MM.1S (cell line): Measurements from ENCODE around the gene CEP164.

Source experiments
- DNase-seq: peaks from one replicate; pipeline ENCODE4 v3.0.0-alpha.2; 2015
- H2AFZ ChIP-seq: fragments of 300-600 bp; sonication (generic); 2 replicates; pipeline ENCODE4 v1.6.0; 2016; ENCODE audit warnings: antibody characterized with exemption, low read length
- H3F3A ChIP-seq: fragments of 300-600 bp; sonication (generic); 2 replicates; pipeline ENCODE4 v1.6.1; 2016; ENCODE audit warnings: mild to moderate bottlenecking, antibody characterized with exemption, low read length, moderate library complexity, mixed read lengths; ENCODE audit not compliant: insufficient read depth
- H3K27ac ChIP-seq: fragments of 300-600 bp; sonication (generic); 2 replicates; pipeline ENCODE4 v1.5.1; 2016; ENCODE audit warnings: mild to moderate bottlenecking, low read length
- H3K27me3 ChIP-seq: fragments of 300-600 bp; sonication (generic); replicated peaks from 2 replicates; pipeline ENCODE4 v1.6.0; 2016; ENCODE audit warnings: low read length; ENCODE audit not compliant: insufficient read depth
- H3K36me3 ChIP-seq: fragments of 300-600 bp; sonication (generic); replicated peaks from 2 replicates; pipeline ENCODE4 v1.6.1; 2016; ENCODE audit warnings: mild to moderate bottlenecking, low read length, mixed read lengths; ENCODE audit not compliant: insufficient read depth
- H3K4me1 ChIP-seq: fragments of 300-600 bp; sonication (generic); 2 replicates; pipeline ENCODE4 v1.6.1; 2016; ENCODE audit warnings: low read length, mixed read lengths
- H3K4me2 ChIP-seq: fragments of 300-600 bp; sonication (generic); 2 replicates; pipeline ENCODE4 v1.6.0; 2016; ENCODE audit warnings: low read depth, low read length
- H3K4me3 ChIP-seq: fragments of 300-600 bp; sonication (generic); 2 replicates; pipeline ENCODE4 v1.5.1; 2016; ENCODE audit warnings: low read length, mixed read lengths
- H3K79me2 ChIP-seq: fragments of 300-600 bp; sonication (generic); 2 replicates; pipeline ENCODE4 v1.6.1; 2016; ENCODE audit warnings: mixed run types, low read length, mixed read lengths
- H3K9ac ChIP-seq: fragments of 300-600 bp; sonication (generic); 2 replicates; pipeline ENCODE4 v1.6.1; 2016; ENCODE audit warnings: low read length, mixed read lengths
- H3K9me2 ChIP-seq: fragments of 300-600 bp; sonication (generic); replicated peaks from 2 replicates; pipeline ENCODE4 v1.6.1; 2016; ENCODE audit warnings: mild to moderate bottlenecking, low read length, mixed read lengths; ENCODE audit not compliant: insufficient read depth
- H3K9me3 ChIP-seq: fragments of 300-600 bp; sonication (generic); replicated peaks from 2 replicates; pipeline ENCODE4 v1.6.1; 2016; ENCODE audit warnings: mild to moderate bottlenecking, low read length, mixed read lengths; ENCODE audit not compliant: insufficient read depth
- H4K20me1 ChIP-seq: fragments of 300-600 bp; sonication (generic); 2 replicates; pipeline ENCODE4 v1.6.1; 2016; ENCODE audit warnings: mild to moderate bottlenecking, low read length, moderate library complexity, mixed read lengths; ENCODE audit not compliant: insufficient read depth
- EZH2 ChIP-seq: fragments of 300-600 bp; sonication (generic); optimal IDR thresholded peaks from 2 replicates; pipeline ENCODE3; 2017; ENCODE audit warnings: low read depth, mild to moderate bottlenecking, antibody characterized with exemption, low read length, mixed read lengths
- EZH2phosphoT487 ChIP-seq: fragments of 300-600 bp; sonication (generic); IDR thresholded peaks from 2 replicates; pipeline ENCODE4 v1.6.1; 2018; ENCODE audit warnings: antibody characterized with exemption, low read length
- TF ChIP-seq, protein P1 (sequence below): fragments of 300-600 bp; sonication (generic); IDR thresholded peaks from 2 replicates; pipeline ENCODE4 v1.5.1; 2016; ENCODE audit warnings: antibody characterized with exemption, low read length, mixed read lengths

CEP164 gene

DNA sequence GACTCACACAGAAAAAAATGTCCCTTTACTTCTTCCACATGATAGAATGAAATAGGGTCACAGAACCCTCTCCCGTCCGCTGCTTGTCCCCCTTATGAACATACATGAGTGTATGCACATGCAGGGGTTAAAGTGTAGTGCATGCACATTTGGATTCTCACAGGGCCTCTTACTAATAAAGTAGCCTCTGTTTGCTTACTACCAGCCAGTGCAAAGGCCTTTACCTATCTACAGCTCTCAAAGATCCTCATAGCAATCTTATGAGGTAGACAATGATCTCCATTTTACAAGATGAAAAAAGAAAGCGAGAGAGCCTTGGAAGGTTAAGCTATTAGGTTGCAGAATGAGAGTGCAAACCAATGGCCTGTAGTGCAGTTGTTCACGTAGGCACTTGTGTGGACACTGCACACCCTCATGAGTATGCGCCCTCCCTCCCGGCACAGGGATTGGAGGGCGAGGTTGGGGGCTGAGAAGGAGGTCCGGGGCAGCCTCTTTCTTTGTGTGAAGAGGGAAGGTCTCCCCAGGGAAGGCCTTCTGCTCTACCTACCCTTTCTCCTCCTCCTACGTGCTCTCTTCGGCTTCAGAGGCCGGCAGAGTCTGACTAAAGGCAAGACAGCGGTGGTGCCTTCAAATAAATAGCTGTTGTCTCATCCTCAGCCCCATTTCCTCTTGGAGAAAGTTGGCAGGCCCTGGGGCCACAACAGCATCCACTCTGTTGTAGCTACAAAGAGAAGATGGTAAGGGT, 91.3 kb downstream of the CEP164 start:
- H4K20me1 ChIP-seq: no peaks in the 10 kb centered on the region
- no peaks in the 10 kb centered on the region for H3K79me2 ChIP-seq
- no peak overlapping the region for H3K4me3 ChIP-seq
- H3K9me2 ChIP-seq: no peaks in the 10 kb centered on the region
- no peak overlapping the region for H2AFZ ChIP-seq
- H3K36me3 ChIP-seq: no peaks in the 10 kb centered on the region
- H3K4me2 ChIP-seq: no peak overlapping the region
- TF ChIP-seq, protein P1, sequence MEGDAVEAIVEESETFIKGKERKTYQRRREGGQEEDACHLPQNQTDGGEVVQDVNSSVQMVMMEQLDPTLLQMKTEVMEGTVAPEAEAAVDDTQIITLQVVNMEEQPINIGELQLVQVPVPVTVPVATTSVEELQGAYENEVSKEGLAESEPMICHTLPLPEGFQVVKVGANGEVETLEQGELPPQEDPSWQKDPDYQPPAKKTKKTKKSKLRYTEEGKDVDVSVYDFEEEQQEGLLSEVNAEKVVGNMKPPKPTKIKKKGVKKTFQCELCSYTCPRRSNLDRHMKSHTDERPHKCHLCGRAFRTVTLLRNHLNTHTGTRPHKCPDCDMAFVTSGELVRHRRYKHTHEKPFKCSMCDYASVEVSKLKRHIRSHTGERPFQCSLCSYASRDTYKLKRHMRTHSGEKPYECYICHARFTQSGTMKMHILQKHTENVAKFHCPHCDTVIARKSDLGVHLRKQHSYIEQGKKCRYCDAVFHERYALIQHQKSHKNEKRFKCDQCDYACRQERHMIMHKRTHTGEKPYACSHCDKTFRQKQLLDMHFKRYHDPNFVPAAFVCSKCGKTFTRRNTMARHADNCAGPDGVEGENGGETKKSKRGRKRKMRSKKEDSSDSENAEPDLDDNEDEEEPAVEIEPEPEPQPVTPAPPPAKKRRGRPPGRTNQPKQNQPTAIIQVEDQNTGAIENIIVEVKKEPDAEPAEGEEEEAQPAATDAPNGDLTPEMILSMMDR: no peak
- TF ChIP-seq EZH2phosphoT487: no peak
- TF ChIP-seq EZH2: no peak
- no peak for DNase-seq
- H3K9me3 ChIP-seq: no peaks in the 10 kb centered on the region
- H3K27ac ChIP-seq: no peak overlapping the region
- peaks cover 17% of the 10 kb centered on the region; the same call in 1 of the 2 replicates for H3K27me3 ChIP-seq
- H3K9ac ChIP-seq: no peak overlapping the region
- no peaks in the 10 kb centered on the region for H3F3A ChIP-seq
- no peaks in the 10 kb centered on the region for H3K4me1 ChIP-seq

DNA sequence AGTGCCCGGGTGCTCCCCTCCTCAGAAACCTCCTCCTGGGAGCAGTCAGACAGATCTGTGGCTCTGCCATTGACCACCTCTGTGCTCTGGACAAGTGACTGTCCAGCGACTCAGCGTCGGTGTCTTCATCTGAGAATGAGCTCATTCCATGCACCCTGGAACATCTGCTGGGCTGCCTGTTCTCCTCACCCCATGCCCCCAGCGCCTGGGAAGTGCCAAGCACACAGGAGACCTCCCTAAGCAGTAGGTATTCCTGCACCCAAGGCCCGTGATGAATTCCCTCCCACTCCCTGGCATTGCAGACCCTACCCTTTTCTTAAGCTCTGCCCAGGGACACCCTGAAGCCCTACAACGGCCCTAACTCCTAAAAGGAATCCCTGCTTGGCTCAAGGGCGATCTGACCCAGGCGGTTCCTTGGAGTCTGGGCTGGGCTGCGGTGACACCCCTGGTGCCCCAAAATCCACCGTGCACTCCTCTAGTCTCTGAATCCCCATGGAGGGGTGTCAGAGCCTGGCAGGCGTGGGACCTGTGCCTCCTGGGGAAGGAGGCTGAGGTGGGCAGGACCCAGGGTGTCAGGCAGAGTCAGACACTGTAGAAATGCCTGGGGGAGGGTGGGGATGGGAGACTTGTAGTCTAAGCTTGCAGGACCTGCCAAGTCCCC, 92.0 kb downstream of the CEP164 start:
- no peak overlapping the region for H3K9ac ChIP-seq
- no peaks in the 10 kb centered on the region for H3K79me2 ChIP-seq
- DNase-seq: no peak
- H3K9me2 ChIP-seq: no peaks in the 10 kb centered on the region
- no peaks in the 10 kb centered on the region for H4K20me1 ChIP-seq
- H3K27ac ChIP-seq: no peak overlapping the region
- no peak overlapping the region for H3K4me2 ChIP-seq
- H3K4me1 ChIP-seq: no peaks in the 10 kb centered on the region
- H3K27me3 ChIP-seq: peaks cover 17% of the 10 kb centered on the region; the same call in 1 of the 2 replicates
- H3K36me3 ChIP-seq: no peaks in the 10 kb centered on the region
- no peak overlapping the region for H3K4me3 ChIP-seq
- TF ChIP-seq EZH2 (no peak), EZH2phosphoT487 (no peak)
- TF ChIP-seq, protein P1: no peak
- no peaks in the 10 kb centered on the region for H3K9me3 ChIP-seq
- H3F3A ChIP-seq: no peaks in the 10 kb centered on the region
- H2AFZ ChIP-seq: no peak overlapping the region

DNA sequence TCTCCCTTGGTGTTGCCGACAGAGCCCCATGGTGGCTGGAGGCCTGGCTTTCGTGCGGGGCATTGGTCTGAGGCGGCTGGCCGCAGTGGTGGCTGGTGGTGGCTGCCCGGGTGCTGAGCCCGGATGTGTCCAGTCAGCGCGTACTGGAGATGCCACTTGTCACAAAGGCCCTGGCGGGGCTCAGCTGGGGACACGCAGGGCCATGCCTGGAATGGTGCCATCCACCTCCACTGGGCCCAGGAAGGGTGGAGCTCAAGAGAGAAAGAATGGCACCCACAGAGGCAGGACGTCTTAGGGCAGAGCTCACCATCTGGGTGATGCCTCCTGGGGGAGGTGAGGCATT, 92.5 kb downstream of the CEP164 start:
- Histone ChIP-seq H3K27me3 (peaks cover 17% of the 10 kb centered on the region; the same call in 1 of the 2 replicates), H3K9me2 (no peaks in the 10 kb centered on the region), H3K4me1 (no peaks in the 10 kb centered on the region), H3K9me3 (no peaks in the 10 kb centered on the region), H3K79me2 (no peaks in the 10 kb centered on the region), H3K27ac (no peak overlapping the region), H3K4me2 (no peak overlapping the region), H3K9ac (no peak overlapping the region), H3K36me3 (no peaks in the 10 kb centered on the region), H3F3A (no peaks in the 10 kb centered on the region), H3K4me3 (no peak overlapping the region), H4K20me1 (no peaks in the 10 kb centered on the region), H2AFZ (no peak overlapping the region)
- DNase-seq: no peak
- TF ChIP-seq EZH2 (no peak), EZH2phosphoT487 (no peak)
- TF ChIP-seq, protein P1: no peak
